ENCODE results near the gene TTLL5.
A peak's percentile ranks its signal among the peaks of the same experiment; 100 is the strongest.

Gene TTLL5

GRCh38 chr14:75794615-75795038 is 133.6 kb downstream of the TTLL5 start:
- DNase-seq (ENCODE audit: low read depth in 2 of 2) = peak; percentile 35 to 37

GRCh38 chr14:75800792-75801191 is 139.7 kb downstream of the TTLL5 start:
- DNase-seq (ENCODE audit: low read depth in 2 of 2) = no peak

GRCh38 chr14:75802486-75802885 is 141.4 kb downstream of the TTLL5 start:
- DNase-seq (ENCODE audit: low read depth in 2 of 2) = no peak

GRCh38 chr14:75803765-75804164 is 142.7 kb downstream of the TTLL5 start:
- DNase-seq (ENCODE audit: low read depth in 2 of 2) = no peak

GRCh38 chr14:75804570-75805275 is 143.7 kb downstream of the TTLL5 start:
- no peak for DNase-seq (ENCODE audit: low read depth in 2 of 2)

GRCh38 chr14:75805646-75806045 is 144.6 kb downstream of the TTLL5 start:
- no peak for DNase-seq (ENCODE audit: low read depth in 2 of 2)

GRCh38 chr14:75806352-75806832 is 145.3 kb downstream of the TTLL5 start:
- no peak for DNase-seq (ENCODE audit: low read depth in 2 of 2)

GRCh38 chr14:75807667-75808360 is 146.8 kb downstream of the TTLL5 start:
- DNase-seq (ENCODE audit: low read depth in 2 of 2) = no peak

GRCh38 chr14:75811136-75811829 is 150.2 kb downstream of the TTLL5 start:
- no peak for DNase-seq (ENCODE audit: low read depth in 2 of 2)

GRCh38 chr14:75811872-75812499 is 150.9 kb downstream of the TTLL5 start:
- DNase-seq (ENCODE audit: low read depth in 2 of 2) = no peak

GRCh38 chr14:75812622-75813021 is 151.6 kb downstream of the TTLL5 start:
- DNase-seq (ENCODE audit: low read depth in 2 of 2) = no peak

- DNase-seq (ENCODE audit: low read depth in 2 of 2) = no peak
Measured at GRCh38 chr14:75820761-75821160, 159.7 kb downstream of the TTLL5 start.

- DNase-seq (ENCODE audit: low read depth in 2 of 2) = no peak
Measured at GRCh38 chr14:75821831-75822521, 160.9 kb downstream of the TTLL5 start.

GRCh38 chr14:75822522-75823141 is 161.6 kb downstream of the TTLL5 start:
- DNase-seq (ENCODE audit: low read depth in 2 of 2) = peak in 1 of 2 experiments; percentile 60

GRCh38 chr14:75823334-75823733 is 162.3 kb downstream of the TTLL5 start:
- DNase-seq (ENCODE audit: low read depth in 2 of 2) = no peak

- no peak for DNase-seq (ENCODE audit: low read depth in 2 of 2)
Measured at GRCh38 chr14:75824318-75824717, 163.3 kb downstream of the TTLL5 start.

- no peak for DNase-seq (ENCODE audit: low read depth in 2 of 2)
Measured at GRCh38 chr14:75825147-75825592, 164.1 kb downstream of the TTLL5 start.

- no peak for DNase-seq (ENCODE audit: low read depth in 2 of 2)
Measured at GRCh38 chr14:75826599-75826998, 165.6 kb downstream of the TTLL5 start.

- DNase-seq (ENCODE audit: low read depth in 2 of 2) = no peak
Measured at GRCh38 chr14:75827331-75827730, 166.3 kb downstream of the TTLL5 start.

- no peak for DNase-seq (ENCODE audit: low read depth in 2 of 2)
Measured at GRCh38 chr14:75829316-75829715, 168.3 kb downstream of the TTLL5 start.

- DNase-seq (ENCODE audit: low read depth in 2 of 2) = peak in 1 of 2 experiments; percentile 64
Measured at GRCh38 chr14:75831455-75831854, 170.4 kb downstream of the TTLL5 start.

Data from fibroblast of skin of left biceps (primary cell).